ENCODE data around the gene CCT3.

CCT3 gene

DNA sequence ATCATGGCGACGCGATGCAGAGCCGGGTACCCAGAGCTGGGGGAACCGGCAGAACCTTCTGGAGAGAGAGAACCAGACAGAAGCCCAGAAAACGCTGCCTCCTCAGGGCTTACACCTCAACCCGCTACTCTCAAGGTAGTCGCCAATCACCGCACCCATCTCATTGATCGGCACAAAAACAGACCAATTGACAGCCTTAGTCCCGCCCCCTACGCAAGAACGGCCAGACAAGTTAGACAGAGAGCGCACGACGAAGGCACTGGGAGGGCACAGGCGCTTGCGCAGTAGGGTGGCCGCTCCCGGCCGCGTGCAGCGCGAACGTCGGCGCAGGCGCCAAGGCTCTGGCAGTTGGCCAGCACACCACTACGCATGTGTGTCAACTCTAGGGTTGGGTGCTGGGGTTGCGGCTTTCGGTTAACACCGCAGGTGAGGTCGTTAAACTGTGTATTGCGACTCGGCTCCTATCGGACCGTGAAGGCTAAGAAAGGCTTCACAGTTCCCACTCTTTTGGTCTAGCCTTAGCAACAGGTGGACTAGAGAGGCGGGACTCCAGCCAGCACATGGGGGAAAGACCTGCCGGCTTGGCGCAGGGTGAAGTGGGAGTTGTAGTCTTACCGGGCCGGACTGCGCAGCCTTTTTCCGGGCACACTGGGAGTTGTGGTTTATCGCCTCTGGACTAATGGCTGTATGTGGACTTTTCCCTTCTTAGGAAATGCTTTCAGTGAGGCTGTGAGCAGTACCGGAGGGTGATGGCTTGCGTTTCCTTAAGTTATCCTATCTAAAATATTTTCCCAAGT, at the start of gene CCT3, which contains the start of gene TSACC:
TSS of gene CCT3 (minus strand) at position 113 of the 797 bp plus-strand sequence. CDS start at position 5, 108 bp downstream.
TSS of gene TSACC (plus strand) at position 347 of the 797 bp plus-strand sequence. CDS start 1,232 bp downstream, outside the sequence.
- TF ChIP-seq, protein P1, sequence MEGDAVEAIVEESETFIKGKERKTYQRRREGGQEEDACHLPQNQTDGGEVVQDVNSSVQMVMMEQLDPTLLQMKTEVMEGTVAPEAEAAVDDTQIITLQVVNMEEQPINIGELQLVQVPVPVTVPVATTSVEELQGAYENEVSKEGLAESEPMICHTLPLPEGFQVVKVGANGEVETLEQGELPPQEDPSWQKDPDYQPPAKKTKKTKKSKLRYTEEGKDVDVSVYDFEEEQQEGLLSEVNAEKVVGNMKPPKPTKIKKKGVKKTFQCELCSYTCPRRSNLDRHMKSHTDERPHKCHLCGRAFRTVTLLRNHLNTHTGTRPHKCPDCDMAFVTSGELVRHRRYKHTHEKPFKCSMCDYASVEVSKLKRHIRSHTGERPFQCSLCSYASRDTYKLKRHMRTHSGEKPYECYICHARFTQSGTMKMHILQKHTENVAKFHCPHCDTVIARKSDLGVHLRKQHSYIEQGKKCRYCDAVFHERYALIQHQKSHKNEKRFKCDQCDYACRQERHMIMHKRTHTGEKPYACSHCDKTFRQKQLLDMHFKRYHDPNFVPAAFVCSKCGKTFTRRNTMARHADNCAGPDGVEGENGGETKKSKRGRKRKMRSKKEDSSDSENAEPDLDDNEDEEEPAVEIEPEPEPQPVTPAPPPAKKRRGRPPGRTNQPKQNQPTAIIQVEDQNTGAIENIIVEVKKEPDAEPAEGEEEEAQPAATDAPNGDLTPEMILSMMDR (IDR thresholded peaks at IDR 0.05; ENCODE audit: low read depth, low read length, missing control alignments), result no peak
- H3K4me3 ChIP-seq (replicated peaks; ENCODE audit: low read depth, low read length), result peak within 1 kb of the TSS; percentile 86

GRCh38 chr1:156387870-156388173, 49.7 kb upstream of the CCT3 start:
- no peak for DNase-seq (ENCODE audit: extremely low read depth, low read depth)
- H3K4me3 ChIP-seq (replicated peaks; ENCODE audit: low read depth, low read length), result no peak overlapping the region
- TF ChIP-seq, protein P1 (IDR thresholded peaks at IDR 0.05; ENCODE audit: low read depth, low read length, missing control alignments), result no peak

More for the DNA sequence above, at the start of gene CCT3, which contains the start of gene TSACC:
- DNase-seq (ENCODE audit: extremely low read depth, low read depth), result peak; percentile 100

DNA sequence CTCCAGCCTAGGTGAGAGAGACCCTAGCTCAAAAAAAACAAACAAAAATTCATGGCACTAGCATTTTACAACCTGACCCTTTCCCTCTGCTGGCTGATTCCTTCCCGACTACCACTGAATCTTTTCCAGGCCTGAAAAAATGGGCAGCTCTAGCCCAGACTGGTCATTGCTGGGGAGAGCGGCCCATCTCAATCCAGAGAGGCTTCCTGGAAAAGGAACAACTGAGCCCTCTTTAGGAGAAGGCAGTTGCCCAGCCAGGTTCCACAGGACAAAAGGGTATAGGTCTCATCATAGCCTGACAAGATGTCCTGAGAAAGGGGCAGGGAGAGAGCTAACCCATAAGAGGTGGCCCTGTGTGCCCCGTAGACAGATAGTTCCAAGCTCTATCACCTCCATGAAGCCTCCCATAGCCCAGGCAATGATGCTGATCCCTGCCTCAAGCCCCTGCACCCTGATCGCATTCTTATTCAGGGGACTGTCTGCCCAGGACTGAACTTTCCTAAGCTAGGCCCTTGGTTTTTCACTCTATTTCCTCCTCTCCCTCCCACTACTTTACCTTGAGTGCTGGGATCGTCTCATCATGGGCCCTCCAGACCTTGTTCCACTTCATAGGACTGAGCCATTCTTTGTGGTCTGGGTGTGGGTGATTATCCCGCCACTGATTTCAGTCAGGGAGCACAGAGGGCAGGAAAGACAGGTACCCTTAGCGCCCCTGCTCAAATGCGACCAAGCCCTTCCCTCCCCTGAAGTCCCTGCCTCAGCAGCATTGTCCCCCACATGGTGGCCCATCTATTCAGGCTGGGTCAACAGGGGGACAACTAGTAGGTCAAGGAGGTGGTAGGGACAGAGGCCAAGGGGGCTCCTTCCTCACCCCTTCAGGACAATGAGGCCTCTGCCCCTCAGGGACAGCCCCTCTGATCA, 49.1 kb upstream of the CCT3 start:
- no peak for DNase-seq (ENCODE audit: extremely low read depth, low read depth)
- no peak overlapping the region for H3K4me3 ChIP-seq (replicated peaks; ENCODE audit: low read depth, low read length)
- TF ChIP-seq, protein P1 (IDR thresholded peaks at IDR 0.05; ENCODE audit: low read depth, low read length, missing control alignments), result no peak

- no peak overlapping the region for H3K4me3 ChIP-seq (replicated peaks; ENCODE audit: low read depth, low read length)
- no peak for DNase-seq (ENCODE audit: extremely low read depth, low read depth)
- TF ChIP-seq, protein P1 (IDR thresholded peaks at IDR 0.05; ENCODE audit: low read depth, low read length, missing control alignments), result no peak
Measured at GRCh38 chr1:156386134-156386901, 48.2 kb upstream of the CCT3 start.

- TF ChIP-seq, protein P1 (IDR thresholded peaks at IDR 0.05; ENCODE audit: low read depth, low read length, missing control alignments), result peak; percentile 86
- no peak overlapping the region for H3K4me3 ChIP-seq (replicated peaks; ENCODE audit: low read depth, low read length)
- peak; percentile 35 for DNase-seq (ENCODE audit: extremely low read depth, low read depth)
Measured at GRCh38 chr1:156385534-156386031, 47.5 kb upstream of the CCT3 start.

GRCh38 chr1:156384658-156385057, 46.6 kb upstream of the CCT3 start:
- no peak for DNase-seq (ENCODE audit: extremely low read depth, low read depth)
- no peak overlapping the region for H3K4me3 ChIP-seq (replicated peaks; ENCODE audit: low read depth, low read length)
- TF ChIP-seq, protein P1 (IDR thresholded peaks at IDR 0.05; ENCODE audit: low read depth, low read length, missing control alignments), result no peak

Data from HFF-Myc (cell line).